ENCODE data around the gene ERC1.

The ERC1 gene

DNA sequence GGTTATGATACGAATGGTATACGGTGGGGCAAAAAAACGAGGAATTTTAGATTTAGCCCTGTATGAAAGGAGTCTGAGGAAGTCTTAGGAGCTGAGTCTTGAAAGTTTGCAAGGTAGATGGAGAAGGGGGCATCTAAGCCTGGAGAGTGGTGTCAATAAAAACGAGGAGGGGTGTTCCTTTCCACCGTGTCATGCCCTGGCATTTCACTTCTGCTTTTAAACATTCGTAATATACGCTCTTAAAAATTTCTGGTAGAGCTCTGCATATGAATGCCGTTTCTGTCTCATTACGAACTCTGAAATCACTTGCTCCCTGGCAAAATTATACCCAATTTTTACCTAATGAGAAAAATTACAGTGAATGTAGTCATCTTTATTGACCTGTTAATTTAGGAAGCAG is 170.2 kb downstream of the ERC1 start:
- Histone ChIP-seq H3K4me2 (ENCODE audit: low read length) (no peak overlapping the region), H3K4me1 (ENCODE audit: control insufficient read depth, low read length) (no peaks in the 10 kb centered on the region), H3F3A (ENCODE audit: control insufficient read depth, insufficient read depth) (no peaks in the 10 kb centered on the region), H3K36me3 (ENCODE audit: control insufficient read depth, low read length) (no peaks in the 10 kb centered on the region), H4K20me1 (ENCODE audit: control insufficient read depth, insufficient read depth, low read depth, low read length) (no peaks in the 10 kb centered on the region), H3K79me2 (ENCODE audit: control insufficient read depth, low read length) (no peaks in the 10 kb centered on the region), H3K4me3 (ENCODE audit: low read length) (no peak overlapping the region), H3K27me3 (ENCODE audit: control insufficient read depth, low read length) (no peaks in the 10 kb centered on the region), H3K9me2 (replicated peaks; ENCODE audit: control insufficient read depth, low read length) (no peaks in the 10 kb centered on the region), H3K27ac (ENCODE audit: low read depth, low read length) (no peak overlapping the region), H3K9me3 (ENCODE audit: control insufficient read depth, insufficient read depth, low read length) (no peaks in the 10 kb centered on the region)
- no peak for TF ChIP-seq EZH2phosphoT487 (IDR thresholded peaks at IDR 0.05; ENCODE audit: borderline replicate concordance, low read length)
- TF ChIP-seq, protein P1, sequence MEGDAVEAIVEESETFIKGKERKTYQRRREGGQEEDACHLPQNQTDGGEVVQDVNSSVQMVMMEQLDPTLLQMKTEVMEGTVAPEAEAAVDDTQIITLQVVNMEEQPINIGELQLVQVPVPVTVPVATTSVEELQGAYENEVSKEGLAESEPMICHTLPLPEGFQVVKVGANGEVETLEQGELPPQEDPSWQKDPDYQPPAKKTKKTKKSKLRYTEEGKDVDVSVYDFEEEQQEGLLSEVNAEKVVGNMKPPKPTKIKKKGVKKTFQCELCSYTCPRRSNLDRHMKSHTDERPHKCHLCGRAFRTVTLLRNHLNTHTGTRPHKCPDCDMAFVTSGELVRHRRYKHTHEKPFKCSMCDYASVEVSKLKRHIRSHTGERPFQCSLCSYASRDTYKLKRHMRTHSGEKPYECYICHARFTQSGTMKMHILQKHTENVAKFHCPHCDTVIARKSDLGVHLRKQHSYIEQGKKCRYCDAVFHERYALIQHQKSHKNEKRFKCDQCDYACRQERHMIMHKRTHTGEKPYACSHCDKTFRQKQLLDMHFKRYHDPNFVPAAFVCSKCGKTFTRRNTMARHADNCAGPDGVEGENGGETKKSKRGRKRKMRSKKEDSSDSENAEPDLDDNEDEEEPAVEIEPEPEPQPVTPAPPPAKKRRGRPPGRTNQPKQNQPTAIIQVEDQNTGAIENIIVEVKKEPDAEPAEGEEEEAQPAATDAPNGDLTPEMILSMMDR (IDR thresholded peaks at IDR 0.05; ENCODE audit: low read depth, low read length, poor library complexity, severe bottlenecking), result no peak

DNA sequence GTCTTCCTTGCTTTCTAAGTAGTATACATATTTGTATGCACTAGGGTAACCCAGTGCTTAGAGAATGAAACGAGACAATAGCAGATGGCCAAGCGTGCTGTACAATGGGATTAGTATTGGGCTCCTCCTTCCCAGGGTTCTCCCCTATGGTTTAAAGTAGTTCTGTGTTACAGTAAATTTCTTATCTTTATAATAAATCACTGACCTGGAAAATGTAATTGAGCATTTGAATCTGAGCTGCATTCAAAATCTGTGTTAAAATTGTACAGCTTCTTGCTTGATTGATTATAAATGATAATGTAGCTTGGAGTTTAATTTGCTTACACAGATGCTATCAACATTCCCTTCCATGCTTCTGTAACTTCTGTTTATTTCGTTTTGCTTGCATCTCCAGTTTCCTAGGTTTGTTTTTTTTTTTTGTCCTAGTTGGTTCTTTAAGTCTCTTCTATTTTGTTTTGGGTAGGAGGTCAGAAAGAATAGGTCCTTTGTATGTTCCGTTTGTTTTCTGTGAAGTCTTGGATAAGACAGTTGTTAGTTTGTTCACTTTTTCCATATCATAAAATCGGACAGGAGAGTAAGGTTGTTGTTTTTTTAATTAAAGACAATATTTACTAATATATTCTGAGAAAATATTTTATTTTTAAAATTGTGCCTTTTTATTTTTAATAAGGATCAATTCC is 171.2 kb downstream of the ERC1 start:
- H3K4me3 ChIP-seq (ENCODE audit: low read length), result no peak overlapping the region
- no peak overlapping the region for H3K27ac ChIP-seq (ENCODE audit: low read depth, low read length)
- no peaks in the 10 kb centered on the region for H3K4me1 ChIP-seq (ENCODE audit: control insufficient read depth, low read length)
- no peaks in the 10 kb centered on the region for H3K79me2 ChIP-seq (ENCODE audit: control insufficient read depth, low read length)
- TF ChIP-seq, protein P1 (IDR thresholded peaks at IDR 0.05; ENCODE audit: low read depth, low read length, poor library complexity, severe bottlenecking), result no peak
- TF ChIP-seq EZH2phosphoT487 (IDR thresholded peaks at IDR 0.05; ENCODE audit: borderline replicate concordance, low read length), result no peak
- no peaks in the 10 kb centered on the region for H3K36me3 ChIP-seq (ENCODE audit: control insufficient read depth, low read length)
- H3K9me2 ChIP-seq (replicated peaks; ENCODE audit: control insufficient read depth, low read length), result no peaks in the 10 kb centered on the region
- no peaks in the 10 kb centered on the region for H3K27me3 ChIP-seq (ENCODE audit: control insufficient read depth, low read length)
- no peaks in the 10 kb centered on the region for H3K9me3 ChIP-seq (ENCODE audit: control insufficient read depth, insufficient read depth, low read length)
- H3K4me2 ChIP-seq (ENCODE audit: low read length), result no peak overlapping the region
- no peaks in the 10 kb centered on the region for H3F3A ChIP-seq (ENCODE audit: control insufficient read depth, insufficient read depth)
- no peaks in the 10 kb centered on the region for H4K20me1 ChIP-seq (ENCODE audit: control insufficient read depth, insufficient read depth, low read depth, low read length)

- no peak overlapping the region for H3K4me2 ChIP-seq (ENCODE audit: low read length)
- H3K36me3 ChIP-seq (ENCODE audit: control insufficient read depth, low read length), result no peaks in the 10 kb centered on the region
- H3F3A ChIP-seq (ENCODE audit: control insufficient read depth, insufficient read depth), result no peaks in the 10 kb centered on the region
- H3K4me3 ChIP-seq (ENCODE audit: low read length), result no peak overlapping the region
- no peak overlapping the region for H3K27ac ChIP-seq (ENCODE audit: low read depth, low read length)
- no peaks in the 10 kb centered on the region for H3K27me3 ChIP-seq (ENCODE audit: control insufficient read depth, low read length)
- peaks cover 6% of the 10 kb centered on the region for H3K4me1 ChIP-seq (ENCODE audit: control insufficient read depth, low read length)
- no peaks in the 10 kb centered on the region for H3K9me2 ChIP-seq (replicated peaks; ENCODE audit: control insufficient read depth, low read length)
- H3K79me2 ChIP-seq (ENCODE audit: control insufficient read depth, low read length), result no peaks in the 10 kb centered on the region
- no peak for TF ChIP-seq EZH2phosphoT487 (IDR thresholded peaks at IDR 0.05; ENCODE audit: borderline replicate concordance, low read length)
- TF ChIP-seq, protein P1 (IDR thresholded peaks at IDR 0.05; ENCODE audit: low read depth, low read length, poor library complexity, severe bottlenecking), result no peak
- H3K9me3 ChIP-seq (ENCODE audit: control insufficient read depth, insufficient read depth, low read length), result no peaks in the 10 kb centered on the region
- no peaks in the 10 kb centered on the region for H4K20me1 ChIP-seq (ENCODE audit: control insufficient read depth, insufficient read depth, low read depth, low read length)
These were observed 176.8 kb downstream of the ERC1 start for GRCh38 chr12:1167784-1168183.

Measured in DOHH2 (cell line).